GM23248 (cell line): ENCODE results near the gene C1orf53.

Experiments used
- EZH2 ChIP-seq: fragments of 200-600 bp; sonication (generic); IDR thresholded peaks from 2 replicates; pipeline ENCODE4 v1.6.1; 2018; ENCODE audit warnings: antibody characterized with exemption, mild to moderate bottlenecking; ENCODE audit not compliant: insufficient read depth, poor library complexity, severe bottlenecking
- EZH2phosphoT487 ChIP-seq: fragments of 200-600 bp; sonication (generic); IDR thresholded peaks from 2 replicates; pipeline ENCODE4 v1.6.1; 2018; ENCODE audit warnings: antibody characterized with exemption, moderate library complexity, mild to moderate bottlenecking, low read depth; ENCODE audit not compliant: insufficient read depth

DNA sequence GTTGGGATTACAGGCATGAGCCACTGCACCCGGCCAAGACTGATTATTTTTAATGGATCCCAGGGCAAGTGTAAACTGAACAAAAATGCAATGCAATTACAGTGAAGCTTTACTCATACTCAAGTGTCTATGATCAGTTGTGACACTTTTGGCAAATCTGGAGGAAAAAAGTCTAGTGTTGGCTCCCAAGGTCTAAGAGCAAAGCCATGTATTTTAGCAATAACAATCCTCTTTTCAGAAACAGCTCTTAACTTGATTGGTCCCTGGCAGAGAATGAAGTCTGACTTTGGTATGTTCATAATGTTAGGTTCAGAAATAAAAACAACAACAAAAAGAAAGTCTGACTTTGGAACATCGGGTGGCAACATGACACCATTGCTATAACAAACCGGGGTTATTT lies 40.2 kb upstream of the C1orf53 start:
- TF ChIP-seq EZH2phosphoT487 (no peak), EZH2 (no peak)
